NCI-H1436 (cell line): ENCODE results near the gene ZAP70.
"Not testable (repeated sequence)": the region's sequence is repeated elsewhere in the genome, so short reads cannot be mapped to it uniquely, and the experiment has no call there.

Experiments used
- DNase-seq: peaks from one replicate; lab custom pipeline; 2025; lab: John Stamatoyannopoulos, UW

The ZAP70 gene

DNA sequence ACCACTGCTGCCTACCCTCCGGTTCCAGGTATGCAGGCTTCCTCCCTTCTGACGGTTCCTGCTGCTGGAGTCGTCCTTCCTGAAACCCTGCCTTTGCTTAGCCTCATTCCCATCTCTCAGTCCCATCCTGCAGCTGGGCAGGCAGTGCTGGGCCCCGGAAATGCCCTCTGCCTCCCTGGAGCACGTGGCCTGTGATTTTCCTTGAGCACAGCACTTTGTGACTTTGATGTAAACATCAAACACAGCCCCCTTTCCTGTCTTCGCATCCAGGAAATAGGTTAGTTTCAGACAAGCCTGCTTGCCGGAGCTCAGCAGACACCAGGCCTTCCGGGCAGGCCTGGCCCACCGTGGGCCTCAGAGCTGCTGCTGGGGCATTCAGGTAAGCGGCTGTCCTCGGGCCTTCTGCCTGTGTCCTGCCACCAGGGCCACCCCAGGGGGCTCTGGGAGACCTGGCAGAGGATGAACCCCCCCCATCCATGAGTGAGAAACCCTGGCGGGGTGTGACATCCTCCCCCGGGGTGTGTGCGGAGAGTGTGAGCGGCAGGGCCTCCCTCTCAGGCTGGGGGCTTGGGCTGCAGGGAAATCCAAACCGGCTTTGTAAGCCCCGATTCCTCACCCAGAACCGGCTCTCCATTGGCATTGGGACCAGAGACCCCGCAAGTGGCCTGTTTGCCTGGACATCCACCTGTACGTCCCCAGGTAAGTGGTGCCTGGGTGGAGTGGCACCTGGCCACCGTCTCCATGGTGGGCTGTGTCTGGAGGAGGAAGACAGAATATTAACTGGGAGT is at the start of gene ZAP70:
TSS of gene ZAP70 (plus strand) at position 281 of the 788 bp plus-strand sequence. CDS start 10,461 bp downstream, outside the sequence.
- DNase-seq: no peak

- DNase-seq: no peak
Observed at GRCh38 chr2:97663626-97663961, 49.8 kb upstream of the ZAP70 start.

GRCh38 chr2:97663962-97664635 is 49.3 kb upstream of the ZAP70 start, which contains the start of gene ACTR1B:
TSS of gene ACTR1B (minus strand) at chr2:97664044. CDS start at chr2:97663890, 154 bp downstream.
- peak; percentile 98 for DNase-seq

GRCh38 chr2:97664636-97664970 is 48.8 kb upstream of the ZAP70 start:
- peak; percentile 49 for DNase-seq

- DNase-seq: no peak
Observed at GRCh38 chr2:97669448-97669847, 43.9 kb upstream of the ZAP70 start, which contains the start of gene C2orf92. TSS of gene C2orf92 (plus strand) at chr2:97669713. CDS start at chr2:97669789, 76 bp downstream.

GRCh38 chr2:97670471-97670870 is 42.9 kb upstream of the ZAP70 start:
- DNase-seq: no peak

- no peak for DNase-seq
Observed at GRCh38 chr2:97671526-97671925, 41.9 kb upstream of the ZAP70 start.

- not testable (repeated sequence) for DNase-seq
Observed at GRCh38 chr2:97672606-97673140, 40.7 kb upstream of the ZAP70 start.

- DNase-seq: no peak
Observed at GRCh38 chr2:97673182-97673914, 40.0 kb upstream of the ZAP70 start.

DNA sequence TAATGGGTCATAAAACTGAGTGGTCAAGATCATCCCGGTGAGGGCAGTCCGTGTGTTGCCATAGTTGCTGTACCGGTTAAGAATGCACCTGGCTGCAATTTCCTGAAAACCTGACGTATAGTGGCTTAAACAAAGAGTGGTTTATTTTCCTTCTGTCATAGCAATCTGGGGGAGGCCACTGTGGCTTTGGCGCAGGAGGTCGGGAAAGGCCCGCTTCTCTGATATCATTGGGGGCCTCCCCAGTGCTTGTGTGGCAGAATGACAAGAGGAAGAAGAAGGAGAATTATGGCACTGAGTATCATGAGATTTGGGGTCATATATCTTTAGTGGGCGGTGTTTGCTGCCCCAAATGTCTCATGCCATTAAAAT is 39.5 kb upstream of the ZAP70 start:
- DNase-seq: no peak

GRCh38 chr2:97675430-97676113 is 37.8 kb upstream of the ZAP70 start:
- no peak for DNase-seq

GRCh38 chr2:97676620-97677019 is 36.8 kb upstream of the ZAP70 start:
- DNase-seq: no peak

DNA sequence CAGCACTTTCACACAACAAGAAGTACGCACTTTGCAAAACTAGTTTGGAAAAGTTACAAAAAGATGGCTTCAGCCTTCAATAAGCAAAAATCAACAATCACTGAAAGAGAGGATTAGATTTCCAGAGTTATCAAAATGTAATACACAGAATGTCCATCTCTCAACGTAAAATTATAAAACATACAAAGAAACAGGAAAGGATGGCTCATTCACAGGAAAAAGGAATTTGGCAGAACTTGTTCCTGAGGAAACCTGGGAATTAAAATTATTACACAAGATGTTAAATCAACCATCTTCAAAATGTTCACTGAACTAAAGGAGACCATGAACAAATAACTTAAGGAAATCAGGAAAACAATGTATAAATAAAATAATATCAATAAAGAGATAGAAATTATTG is 35.9 kb upstream of the ZAP70 start:
- DNase-seq: no peak

DNA sequence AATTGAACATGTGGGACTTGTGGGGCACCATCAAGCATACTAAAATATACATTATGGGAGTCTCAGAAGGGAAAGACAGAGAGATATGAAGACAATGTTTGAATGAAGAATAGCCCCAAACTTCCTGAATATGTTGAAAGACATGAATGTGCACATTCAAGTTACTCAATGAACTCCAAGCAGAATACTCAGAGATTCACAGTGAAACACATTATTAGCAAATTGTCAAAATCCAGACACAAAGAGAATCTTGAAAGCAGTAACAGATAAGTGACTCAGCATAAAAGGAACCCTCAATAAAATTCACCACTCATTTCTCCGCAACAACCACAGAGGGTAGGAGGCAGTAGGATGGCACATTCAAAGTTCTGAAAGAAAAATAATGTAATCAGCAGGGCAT is 35.1 kb upstream of the ZAP70 start:
- DNase-seq: no peak

- not testable (repeated sequence) for DNase-seq
Observed at GRCh38 chr2:97687235-97687634, 26.1 kb upstream of the ZAP70 start.

DNA sequence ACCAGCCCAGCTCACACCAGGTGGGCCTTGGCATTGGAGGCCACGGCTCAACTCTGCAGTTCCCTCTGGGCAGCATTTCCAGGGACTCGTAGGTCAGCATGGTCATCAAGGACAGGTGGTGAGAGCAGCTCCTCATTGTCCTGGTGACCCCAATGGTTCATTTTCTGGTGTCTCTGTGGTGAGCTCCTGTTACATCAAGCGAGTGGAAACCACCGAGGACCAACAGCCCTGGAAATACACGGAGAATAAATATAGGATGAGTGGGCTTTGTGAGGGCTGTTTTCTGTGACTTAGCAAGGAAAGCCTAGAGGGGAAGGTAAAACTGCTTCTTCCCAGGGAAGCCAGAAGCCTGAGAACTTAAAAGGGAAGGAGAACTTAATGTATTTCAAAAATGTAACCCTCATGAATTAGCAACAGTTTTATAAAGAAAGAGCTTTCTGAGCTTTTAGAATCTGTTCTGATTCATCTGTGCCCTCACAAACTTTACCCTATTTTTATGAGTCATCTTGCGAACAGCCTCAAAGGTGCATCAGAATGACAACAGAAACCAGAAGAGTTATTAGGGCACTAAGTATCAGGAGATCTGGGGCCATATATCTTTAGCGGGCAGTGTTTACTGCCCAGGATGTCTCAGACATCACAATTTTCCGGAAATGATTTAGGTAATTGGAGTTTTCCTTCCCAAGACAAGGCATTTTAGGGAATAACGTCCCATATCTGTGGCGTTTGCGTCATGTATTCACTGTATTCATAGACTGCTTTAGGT is 25.1 kb upstream of the ZAP70 start:
- no peak for DNase-seq

DNA sequence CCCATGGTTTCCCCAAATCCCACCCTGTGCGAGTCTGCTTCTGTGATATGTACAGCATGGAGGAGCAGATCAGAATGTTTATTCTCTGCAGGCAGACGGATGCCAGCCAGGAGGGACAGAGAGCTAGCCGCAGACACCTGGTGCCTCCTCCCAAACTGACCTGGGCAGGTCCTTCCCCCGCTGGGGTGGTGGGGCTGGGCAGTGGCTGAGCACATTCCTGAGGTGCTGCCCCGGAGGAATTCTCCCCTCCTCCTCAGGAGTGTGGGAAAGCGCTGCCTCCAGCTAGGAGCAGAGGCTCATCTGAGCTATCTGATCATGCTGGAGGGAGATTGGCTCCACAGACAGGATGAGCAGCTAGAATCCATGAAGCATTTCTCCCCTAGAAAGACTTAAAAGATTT is 22.2 kb upstream of the ZAP70 start:
- DNase-seq: no peak

- DNase-seq: no peak
Observed at GRCh38 chr2:97693476-97693875, 19.9 kb upstream of the ZAP70 start.

- no peak for DNase-seq
Observed at GRCh38 chr2:97695744-97696143, 17.6 kb upstream of the ZAP70 start.

- DNase-seq: peak; percentile 68
Observed at GRCh38 chr2:97697252-97698235, 15.8 kb upstream of the ZAP70 start.
